DOHH2 (cell line): ENCODE measurements around the gene CREBBP.

ENCODE experiments used
- H3F3A ChIP-seq: fragments of 200-600 bp; sonication (generic), shearing (Covaris generic); 2 replicates; pipeline ENCODE4 v1.6.0; 2016; ENCODE audit warnings: antibody characterized with exemption, mild to moderate bottlenecking; ENCODE audit not compliant: control insufficient read depth, insufficient read depth
- H3K27ac ChIP-seq: fragments of 200-600 bp; sonication (generic); 2 replicates; pipeline ENCODE4 v1.5.1; 2014; ENCODE audit warnings: low read depth, mild to moderate bottlenecking, low read length, moderate library complexity
- H3K27me3 ChIP-seq: fragments of 200-600 bp; sonication (generic); 2 replicates; pipeline ENCODE4 v1.6.1; 2014; ENCODE audit warnings: mild to moderate bottlenecking, low read length, mixed read lengths; ENCODE audit not compliant: control insufficient read depth
- H3K36me3 ChIP-seq: fragments of 200-600 bp; sonication (generic); 2 replicates; pipeline ENCODE4 v1.6.1; 2014; ENCODE audit warnings: mild to moderate bottlenecking, low read length, moderate library complexity, mixed read lengths; ENCODE audit not compliant: control insufficient read depth
- H3K4me1 ChIP-seq: fragments of 200-600 bp; sonication (generic); 2 replicates; pipeline ENCODE4 v1.6.1; 2014; ENCODE audit warnings: mild to moderate bottlenecking, low read length, mixed read lengths; ENCODE audit not compliant: control insufficient read depth
- H3K4me2 ChIP-seq: fragments of 200-600 bp; sonication (generic); 2 replicates; pipeline ENCODE4 v1.6.0; 2014; ENCODE audit warnings: mild to moderate bottlenecking, low read length, moderate library complexity
- H3K4me3 ChIP-seq: fragments of 200-600 bp; sonication (generic); 2 replicates; pipeline ENCODE4 v1.5.1; 2014; ENCODE audit warnings: mild to moderate bottlenecking, low read length, mixed read lengths
- H3K79me2 ChIP-seq: fragments of 200-600 bp; sonication (generic); 2 replicates; pipeline ENCODE4 v1.6.1; 2014; ENCODE audit warnings: mild to moderate bottlenecking, low read length, mixed read lengths; ENCODE audit not compliant: control insufficient read depth
- H3K9me2 ChIP-seq: fragments of 200-600 bp; sonication (generic); replicated peaks from 2 replicates; pipeline ENCODE4 v1.6.1; 2014; ENCODE audit warnings: mild to moderate bottlenecking, low read length, mixed read lengths; ENCODE audit not compliant: control insufficient read depth
- H3K9me3 ChIP-seq: fragments of 200-600 bp; sonication (generic); 2 replicates; pipeline ENCODE4 v1.6.1; 2014; ENCODE audit warnings: antibody characterized with exemption, low read length, mixed read lengths; ENCODE audit not compliant: control insufficient read depth, insufficient read depth
- H4K20me1 ChIP-seq: fragments of 200-600 bp; sonication (generic); 2 replicates; pipeline ENCODE4 v1.6.0; 2014; ENCODE audit warnings: low read depth, mild to moderate bottlenecking, antibody characterized with exemption, low read length, moderate library complexity; ENCODE audit not compliant: control insufficient read depth, insufficient read depth
- CTCF ChIP-seq: fragments of 200-600 bp; sonication (generic); IDR thresholded peaks from one replicate; pipeline ENCODE4 v1.5.1; 2014; ENCODE audit warnings: antibody characterized with exemption, mild to moderate bottlenecking, low read depth, low read length; ENCODE audit not compliant: poor library complexity, severe bottlenecking
- EZH2phosphoT487 ChIP-seq: fragments of 200-600 bp; sonication (generic); IDR thresholded peaks from 2 replicates; pipeline ENCODE4 v1.6.1; 2017; ENCODE audit warnings: borderline replicate concordance, mild to moderate bottlenecking, antibody characterized with exemption, low read length, moderate library complexity, mixed read lengths

The CREBBP gene

GRCh38 chr16:3771513-3771912, 109.0 kb downstream of the CREBBP start:
- H3F3A ChIP-seq: no peaks in the 10 kb centered on the region
- H3K27me3 ChIP-seq: no peaks in the 10 kb centered on the region
- no peak overlapping the region for H3K4me2 ChIP-seq
- H3K27ac ChIP-seq: no peak overlapping the region
- H3K79me2 ChIP-seq: no peaks in the 10 kb centered on the region
- no peak overlapping the region for H3K4me3 ChIP-seq
- no peaks in the 10 kb centered on the region for H3K9me2 ChIP-seq
- TF ChIP-seq EZH2phosphoT487 (no peak), CTCF (no peak)
- peaks cover 20% of the 10 kb centered on the region for H3K4me1 ChIP-seq
- H3K9me3 ChIP-seq: no peaks in the 10 kb centered on the region
- no peaks in the 10 kb centered on the region for H4K20me1 ChIP-seq
- peaks cover 81% of the 10 kb centered on the region for H3K36me3 ChIP-seq

GRCh38 chr16:3770530-3770929, 110.0 kb downstream of the CREBBP start:
- Histone ChIP-seq H3K9me2 (no peaks in the 10 kb centered on the region), H3K36me3 (peaks cover 84% of the 10 kb centered on the region), H3K9me3 (no peaks in the 10 kb centered on the region), H3K27me3 (no peaks in the 10 kb centered on the region), H3K4me2 (no peak overlapping the region), H3F3A (no peaks in the 10 kb centered on the region), H3K4me1 (peaks cover 20% of the 10 kb centered on the region), H4K20me1 (no peaks in the 10 kb centered on the region), H3K27ac (no peak overlapping the region), H3K4me3 (no peak overlapping the region), H3K79me2 (0 out of 2 replicates have a peak, but pooled peaks cover 4% of the 10 kb centered on the region)
- TF ChIP-seq CTCF (no peak), EZH2phosphoT487 (no peak)

GRCh38 chr16:3769942-3770341, 110.6 kb downstream of the CREBBP start:
- Histone ChIP-seq H3K36me3 (peaks cover 83% of the 10 kb centered on the region), H3K4me2 (no peak overlapping the region), H3K9me2 (no peaks in the 10 kb centered on the region), H4K20me1 (no peaks in the 10 kb centered on the region), H3K27me3 (no peaks in the 10 kb centered on the region), H3K9me3 (no peaks in the 10 kb centered on the region), H3K79me2 (0 out of 2 replicates have a peak, but pooled peaks cover 4% of the 10 kb centered on the region), H3K4me1 (peaks cover 20% of the 10 kb centered on the region), H3K27ac (no peak overlapping the region), H3K4me3 (no peak overlapping the region), H3F3A (no peaks in the 10 kb centered on the region)
- no peak for TF ChIP-seq CTCF
- no peak for TF ChIP-seq EZH2phosphoT487

GRCh38 chr16:3769013-3769412, 111.5 kb downstream of the CREBBP start:
- no peaks in the 10 kb centered on the region for H4K20me1 ChIP-seq
- no peak overlapping the region for H3K27ac ChIP-seq
- peaks cover 78% of the 10 kb centered on the region for H3K36me3 ChIP-seq
- no peak for TF ChIP-seq CTCF
- no peak for TF ChIP-seq EZH2phosphoT487
- H3K27me3 ChIP-seq: no peaks in the 10 kb centered on the region
- H3K9me3 ChIP-seq: no peaks in the 10 kb centered on the region
- H3F3A ChIP-seq: no peaks in the 10 kb centered on the region
- H3K4me3 ChIP-seq: no peak overlapping the region
- no peaks in the 10 kb centered on the region for H3K9me2 ChIP-seq
- H3K4me1 ChIP-seq: peaks cover 20% of the 10 kb centered on the region
- 0 out of 2 replicates have a peak, but pooled peaks cover 4% of the 10 kb centered on the region for H3K79me2 ChIP-seq
- no peak overlapping the region for H3K4me2 ChIP-seq
